ENCODE results near the gene TP53.
A peak's percentile ranks its signal among the peaks of the same experiment; 100 is the strongest.

TP53 gene

GRCh38 chr17:7706631-7707354 lies 19.5 kb upstream of the TP53 start:
- peaks cover 64 to 70% of the 10 kb centered on the region in 2 donors for H3K27me3 ChIP-seq (ENCODE audit: control insufficient read depth in 1 of 2, insufficient read depth in 2 of 2, low read length in 2 of 2)
- no peak overlapping the region for H3K27ac ChIP-seq (ENCODE audit: low read length)
- H3K9me3 ChIP-seq (ENCODE audit: control insufficient read depth in 2 of 2, low read length in 2 of 2) = no peaks in the 10 kb centered on the region
- H3K9ac ChIP-seq (ENCODE audit: low read length in 2 of 2) = no peak overlapping the region
- peaks cover under 1 to 11% of the 10 kb centered on the region in 2 donors for H3K36me3 ChIP-seq (ENCODE audit: control insufficient read depth in 2 of 2, insufficient read depth in 2 of 2, low read length in 2 of 2)
- no peak overlapping the region for H3K4me3 ChIP-seq (ENCODE audit: low read length in 2 of 2)
- H3K4me1 ChIP-seq (ENCODE audit: control insufficient read depth, insufficient read depth, low read length) = peaks cover 16% of the 10 kb centered on the region

GRCh38 chr17:7705269-7706255 lies 18.3 kb upstream of the TP53 start:
- Histone ChIP-seq H3K4me3 (ENCODE audit: low read length in 2 of 2) (no peak overlapping the region), H3K36me3 (ENCODE audit: control insufficient read depth in 2 of 2, insufficient read depth in 2 of 2, low read length in 2 of 2) (peaks cover 6 to 17% of the 10 kb centered on the region in 2 donors), H3K9ac (ENCODE audit: low read length in 2 of 2) (no peak overlapping the region), H3K27ac (ENCODE audit: low read length) (no peak overlapping the region), H3K4me1 (ENCODE audit: control insufficient read depth, insufficient read depth, low read length) (peaks cover 16% of the 10 kb centered on the region), H3K9me3 (ENCODE audit: control insufficient read depth in 2 of 2, low read length in 2 of 2) (no peaks in the 10 kb centered on the region), H3K27me3 (ENCODE audit: control insufficient read depth in 1 of 2, insufficient read depth in 2 of 2, low read length in 2 of 2) (peaks cover 52 to 61% of the 10 kb centered on the region in 2 donors)

- no peak within 1 kb of the TSS for H3K9ac ChIP-seq (ENCODE audit: low read length in 2 of 2)
- peaks cover 6 to 17% of the 10 kb centered on the region in 2 donors for H3K36me3 ChIP-seq (ENCODE audit: control insufficient read depth in 2 of 2, insufficient read depth in 2 of 2, low read length in 2 of 2)
- no peaks in the 10 kb centered on the region for H3K9me3 ChIP-seq (ENCODE audit: control insufficient read depth in 2 of 2, low read length in 2 of 2)
- no peak within 1 kb of the TSS for H3K27ac ChIP-seq (ENCODE audit: low read length)
- H3K27me3 ChIP-seq (ENCODE audit: control insufficient read depth in 1 of 2, insufficient read depth in 2 of 2, low read length in 2 of 2) = peaks cover 44 to 53% of the 10 kb centered on the region in 2 donors
- H3K4me1 ChIP-seq (ENCODE audit: control insufficient read depth, insufficient read depth, low read length) = peaks cover 16% of the 10 kb centered on the region
- H3K4me3 ChIP-seq (ENCODE audit: low read length in 2 of 2) = peak within 1 kb of the TSS in 1 of 2 donors; percentile 55
These were observed 17.4 kb upstream of the TP53 start, which contains the start of gene EFNB3 for GRCh38 chr17:7704601-7705268. TSS of gene EFNB3 (plus strand) at chr17:7705202. CDS start at chr17:7705599, 397 bp downstream.

- Histone ChIP-seq H3K36me3 (ENCODE audit: control insufficient read depth in 2 of 2, insufficient read depth in 2 of 2, low read length in 2 of 2) (peaks cover 6 to 17% of the 10 kb centered on the region in 2 donors), H3K4me3 (ENCODE audit: low read length in 2 of 2) (no peak overlapping the region), H3K27ac (ENCODE audit: low read length) (no peak overlapping the region), H3K4me1 (ENCODE audit: control insufficient read depth, insufficient read depth, low read length) (peaks cover 16% of the 10 kb centered on the region), H3K9ac (ENCODE audit: low read length in 2 of 2) (no peak overlapping the region), H3K27me3 (ENCODE audit: control insufficient read depth in 1 of 2, insufficient read depth in 2 of 2, low read length in 2 of 2) (peaks cover 42 to 49% of the 10 kb centered on the region in 2 donors), H3K9me3 (ENCODE audit: control insufficient read depth in 2 of 2, low read length in 2 of 2) (no peaks in the 10 kb centered on the region)
These were observed 16.5 kb upstream of the TP53 start for GRCh38 chr17:7703584-7704479.

- H3K36me3 ChIP-seq (ENCODE audit: control insufficient read depth in 2 of 2, insufficient read depth in 2 of 2, low read length in 2 of 2) = peaks cover 6 to 17% of the 10 kb centered on the region in 2 donors
- no peak overlapping the region for H3K9ac ChIP-seq (ENCODE audit: low read length in 2 of 2)
- peaks cover 16% of the 10 kb centered on the region for H3K4me1 ChIP-seq (ENCODE audit: control insufficient read depth, insufficient read depth, low read length)
- H3K9me3 ChIP-seq (ENCODE audit: control insufficient read depth in 2 of 2, low read length in 2 of 2) = no peaks in the 10 kb centered on the region
- H3K27ac ChIP-seq (ENCODE audit: low read length) = no peak overlapping the region
- H3K27me3 ChIP-seq (ENCODE audit: control insufficient read depth in 1 of 2, insufficient read depth in 2 of 2, low read length in 2 of 2) = peaks cover 42 to 46% of the 10 kb centered on the region in 2 donors
- H3K4me3 ChIP-seq (ENCODE audit: low read length in 2 of 2) = no peak overlapping the region
These were observed 15.5 kb upstream of the TP53 start for GRCh38 chr17:7702776-7703175.

- Histone ChIP-seq H3K4me3 (ENCODE audit: low read length in 2 of 2) (no peak overlapping the region), H3K9me3 (ENCODE audit: control insufficient read depth in 2 of 2, low read length in 2 of 2) (no peaks in the 10 kb centered on the region), H3K9ac (ENCODE audit: low read length in 2 of 2) (no peak overlapping the region), H3K27me3 (ENCODE audit: control insufficient read depth in 1 of 2, insufficient read depth in 2 of 2, low read length in 2 of 2) (peaks cover 38 to 41% of the 10 kb centered on the region in 2 donors), H3K4me1 (ENCODE audit: control insufficient read depth, insufficient read depth, low read length) (peaks cover 16% of the 10 kb centered on the region), H3K36me3 (ENCODE audit: control insufficient read depth in 2 of 2, insufficient read depth in 2 of 2, low read length in 2 of 2) (peaks cover 6 to 17% of the 10 kb centered on the region in 2 donors), H3K27ac (ENCODE audit: low read length) (no peak overlapping the region)
These were observed 14.4 kb upstream of the TP53 start for GRCh38 chr17:7701681-7702080.

- H3K9me3 ChIP-seq (ENCODE audit: control insufficient read depth in 2 of 2, low read length in 2 of 2) = no peaks in the 10 kb centered on the region
- H3K4me1 ChIP-seq (ENCODE audit: control insufficient read depth, insufficient read depth, low read length) = peaks cover 14% of the 10 kb centered on the region
- H3K27ac ChIP-seq (ENCODE audit: low read length) = no peak overlapping the region
- no peak overlapping the region for H3K4me3 ChIP-seq (ENCODE audit: low read length in 2 of 2)
- peaks cover 10 to 23% of the 10 kb centered on the region in 2 donors for H3K36me3 ChIP-seq (ENCODE audit: control insufficient read depth in 2 of 2, insufficient read depth in 2 of 2, low read length in 2 of 2)
- no peak overlapping the region for H3K9ac ChIP-seq (ENCODE audit: low read length in 2 of 2)
- peaks cover 27 to 29% of the 10 kb centered on the region in 2 donors for H3K27me3 ChIP-seq (ENCODE audit: control insufficient read depth in 1 of 2, insufficient read depth in 2 of 2, low read length in 2 of 2)
These were observed 13.2 kb upstream of the TP53 start for GRCh38 chr17:7700510-7700909.

- no peak overlapping the region for H3K4me3 ChIP-seq (ENCODE audit: low read length in 2 of 2)
- no peaks in the 10 kb centered on the region for H3K9me3 ChIP-seq (ENCODE audit: control insufficient read depth in 2 of 2, low read length in 2 of 2)
- H3K27me3 ChIP-seq (ENCODE audit: control insufficient read depth in 1 of 2, insufficient read depth in 2 of 2, low read length in 2 of 2) = peaks cover 4 to 10% of the 10 kb centered on the region in 2 donors
- H3K4me1 ChIP-seq (ENCODE audit: control insufficient read depth, insufficient read depth, low read length) = no peaks in the 10 kb centered on the region
- H3K36me3 ChIP-seq (ENCODE audit: control insufficient read depth in 2 of 2, insufficient read depth in 2 of 2, low read length in 2 of 2) = peaks cover 13 to 26% of the 10 kb centered on the region in 2 donors
- H3K27ac ChIP-seq (ENCODE audit: low read length) = no peak overlapping the region
- H3K9ac ChIP-seq (ENCODE audit: low read length in 2 of 2) = no peak overlapping the region
These were observed 10.7 kb upstream of the TP53 start for GRCh38 chr17:7697828-7698588.

GRCh38 chr17:7695586-7695985 lies 8.3 kb upstream of the TP53 start:
- Histone ChIP-seq H3K9ac (ENCODE audit: low read length in 2 of 2) (no peak overlapping the region), H3K4me3 (ENCODE audit: low read length in 2 of 2) (no peak overlapping the region), H3K27ac (ENCODE audit: low read length) (no peak overlapping the region), H3K36me3 (ENCODE audit: control insufficient read depth in 2 of 2, insufficient read depth in 2 of 2, low read length in 2 of 2) (peaks cover 7 to 9% of the 10 kb centered on the region in 2 donors), H3K4me1 (ENCODE audit: control insufficient read depth, insufficient read depth, low read length) (no peaks in the 10 kb centered on the region), H3K9me3 (ENCODE audit: control insufficient read depth in 2 of 2, low read length in 2 of 2) (no peaks in the 10 kb centered on the region), H3K27me3 (ENCODE audit: control insufficient read depth in 1 of 2, insufficient read depth in 2 of 2, low read length in 2 of 2) (no peaks in the 10 kb centered on the region)
